SK-N-SH treated with all-trans-retinoic acid at 6 μM for 48 hours (cell line): ENCODE data around the gene ZNF618.

ENCODE experiments used
- CREB5 ChIP-seq: fragments of 250-450 bp; sonication (Bioruptor Pico); IDR thresholded peaks from 2 replicates; pipeline ENCODE4 v1.5.1; 2020; ENCODE audit warnings: low read depth, mild to moderate bottlenecking, moderate library complexity
- PATZ1 ChIP-seq: fragments of 250-450 bp; sonication (Bioruptor Pico); IDR thresholded peaks from 2 replicates; pipeline ENCODE4 v1.8.0; 2020; ENCODE audit warnings: mild to moderate bottlenecking, moderate library complexity, borderline replicate concordance
- TCF4 ChIP-seq: fragments of 250-450 bp; sonication (Bioruptor Pico); IDR thresholded peaks from 2 replicates; pipeline ENCODE4 v1.8.0; 2021; ENCODE audit warnings: mild to moderate bottlenecking, moderate library complexity, borderline replicate concordance
- TOX ChIP-seq: fragments of 250-450 bp; sonication (Bioruptor Pico); IDR thresholded peaks from 2 replicates; pipeline ENCODE4 v1.8.0; 2021; ENCODE audit warnings: mild to moderate bottlenecking, moderate library complexity, borderline replicate concordance
- ZC3H10 ChIP-seq: fragments of 250-450 bp; sonication (Bioruptor Pico); IDR thresholded peaks from 2 replicates; pipeline ENCODE4 v1.5.1; 2021; ENCODE audit warnings: mild to moderate bottlenecking, moderate library complexity
- ZNF8 ChIP-seq: fragments of 450-650 bp; formaldehyde crosslinking; IDR thresholded peaks from 2 replicates; pipeline ENCODE4 v1.5.0; 2020; ENCODE audit warnings: mild to moderate bottlenecking, moderate library complexity

GRCh38 chr9:114070188-114071103 lies 194.3 kb downstream of the ZNF618 start:
- TF ChIP-seq ZNF8 (no peak), PATZ1 (no peak), TOX (CRISPR knock-in tag) (no peak), CREB5 (CRISPR knock-in tag) (no peak), ZC3H10 (CRISPR knock-in tag) (no peak), TCF4 (CRISPR knock-in tag) (no peak)
